ENCODE data around the gene GNL3.
"Not testable (repeated sequence)": the region's sequence is repeated elsewhere in the genome, so short reads cannot be mapped to it uniquely, and the experiment has no call there.

DNA sequence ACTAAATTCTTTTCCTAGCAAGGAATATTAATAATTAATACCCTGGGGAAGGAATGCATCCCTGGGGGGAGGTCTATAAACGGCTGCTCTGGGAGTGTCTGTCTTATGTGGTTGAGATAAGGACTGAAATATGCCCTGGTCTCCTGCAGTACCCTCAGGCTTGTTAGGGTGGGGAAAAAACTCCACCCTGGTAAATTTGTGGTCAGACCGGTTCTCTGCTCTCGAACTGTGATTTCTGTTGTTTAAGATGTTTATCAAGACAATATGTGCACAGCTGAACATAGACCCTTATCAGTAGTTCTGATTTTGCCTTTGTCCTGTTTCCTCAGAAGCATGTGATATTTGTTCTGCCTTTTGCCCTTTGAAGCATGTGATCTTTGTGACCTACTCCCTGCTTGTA lies 42.9 kb downstream of the GNL3 start:
- TF ChIP-seq, protein P1, sequence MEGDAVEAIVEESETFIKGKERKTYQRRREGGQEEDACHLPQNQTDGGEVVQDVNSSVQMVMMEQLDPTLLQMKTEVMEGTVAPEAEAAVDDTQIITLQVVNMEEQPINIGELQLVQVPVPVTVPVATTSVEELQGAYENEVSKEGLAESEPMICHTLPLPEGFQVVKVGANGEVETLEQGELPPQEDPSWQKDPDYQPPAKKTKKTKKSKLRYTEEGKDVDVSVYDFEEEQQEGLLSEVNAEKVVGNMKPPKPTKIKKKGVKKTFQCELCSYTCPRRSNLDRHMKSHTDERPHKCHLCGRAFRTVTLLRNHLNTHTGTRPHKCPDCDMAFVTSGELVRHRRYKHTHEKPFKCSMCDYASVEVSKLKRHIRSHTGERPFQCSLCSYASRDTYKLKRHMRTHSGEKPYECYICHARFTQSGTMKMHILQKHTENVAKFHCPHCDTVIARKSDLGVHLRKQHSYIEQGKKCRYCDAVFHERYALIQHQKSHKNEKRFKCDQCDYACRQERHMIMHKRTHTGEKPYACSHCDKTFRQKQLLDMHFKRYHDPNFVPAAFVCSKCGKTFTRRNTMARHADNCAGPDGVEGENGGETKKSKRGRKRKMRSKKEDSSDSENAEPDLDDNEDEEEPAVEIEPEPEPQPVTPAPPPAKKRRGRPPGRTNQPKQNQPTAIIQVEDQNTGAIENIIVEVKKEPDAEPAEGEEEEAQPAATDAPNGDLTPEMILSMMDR (IDR thresholded peaks at IDR 0.05; ENCODE audit: low read depth, low read length): not testable (repeated sequence)
- TF ChIP-seq MYC (IDR thresholded peaks at IDR 0.05; ENCODE audit: low read depth, low read length); POLR2A (IDR thresholded peaks at IDR 0.05; ENCODE audit: extremely low read depth, insufficient read length): not testable (repeated sequence)
- TF ChIP-seq, protein P2, sequence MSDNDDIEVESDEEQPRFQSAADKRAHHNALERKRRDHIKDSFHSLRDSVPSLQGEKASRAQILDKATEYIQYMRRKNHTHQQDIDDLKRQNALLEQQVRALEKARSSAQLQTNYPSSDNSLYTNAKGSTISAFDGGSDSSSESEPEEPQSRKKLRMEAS (IDR thresholded peaks at IDR 0.05; ENCODE audit: low read depth, low read length): not testable (repeated sequence)

Data from NB4 (cell line).